A673 (cell line): ENCODE data around the gene YIF1A.

Experiments used
- CTCF ChIP-seq: fragments of 300-800, 200-600 bp; sonication (generic); conservative IDR thresholded peaks from 2 replicates; pipeline ENCODE4 v1.5.1; 2017; ENCODE audit warnings: low read depth, mild to moderate bottlenecking, antibody characterized with exemption, low read length, moderate library complexity, mixed read lengths
- EZH2 ChIP-seq: fragments of 200-600 bp; sonication (generic); IDR thresholded peaks from 2 replicates; pipeline ENCODE4 v1.6.1; 2017; ENCODE audit warnings: borderline replicate concordance, low read depth, mild to moderate bottlenecking, mixed read lengths, antibody characterized with exemption, low read length; ENCODE audit not compliant: poor library complexity, severe bottlenecking

- TF ChIP-seq CTCF (no peak), EZH2 (no peak)
Observed at GRCh38 chr11:66272596-66272995, 16.3 kb downstream of the YIF1A start.
